Measurements from ENCODE around the gene APOBEC3B.
"Not testable (repeated sequence)": the region's sequence is repeated elsewhere in the genome, so short reads cannot be mapped to it uniquely, and the experiment has no call there.

The APOBEC3B gene

GRCh38 chr22:39003165-39003638 lies 21.1 kb downstream of the APOBEC3B start:
- no peak for DNase-seq

- no peak for DNase-seq
Observed at GRCh38 chr22:39007177-39007576, 25.0 kb downstream of the APOBEC3B start.

GRCh38 chr22:39008271-39008850 lies 26.2 kb downstream of the APOBEC3B start:
- not testable (repeated sequence) for DNase-seq

GRCh38 chr22:39010946-39011345 lies 28.8 kb downstream of the APOBEC3B start:
- no peak for DNase-seq

GRCh38 chr22:39012533-39013511 lies 30.7 kb downstream of the APOBEC3B start:
- no peak for DNase-seq

GRCh38 chr22:39013561-39013941 lies 31.4 kb downstream of the APOBEC3B start:
- DNase-seq = not testable (repeated sequence)

- DNase-seq = no peak
Observed at GRCh38 chr22:39013942-39014722, 32.0 kb downstream of the APOBEC3B start, which contains the start of gene APOBEC3C. Gene APOBEC3C, plus strand, starts transcription at chr22:39014257. Its CDS starts 106 bp downstream, at chr22:39014363.

GRCh38 chr22:39014723-39015121 lies 32.6 kb downstream of the APOBEC3B start:
- DNase-seq = not testable (repeated sequence)

GRCh38 chr22:39016592-39016991 lies 34.4 kb downstream of the APOBEC3B start:
- DNase-seq = no peak

- DNase-seq = no peak
Observed at GRCh38 chr22:39017596-39018365, 35.6 kb downstream of the APOBEC3B start.

GRCh38 chr22:39020021-39020651 lies 38.0 kb downstream of the APOBEC3B start:
- DNase-seq = not testable (repeated sequence)

- DNase-seq = no peak
Observed at GRCh38 chr22:39021552-39022250, 39.6 kb downstream of the APOBEC3B start.

- DNase-seq = no peak
Observed at GRCh38 chr22:39024519-39025308, 42.6 kb downstream of the APOBEC3B start.

GRCh38 chr22:39026509-39027150 lies 44.5 kb downstream of the APOBEC3B start:
- DNase-seq = no peak

GRCh38 chr22:39027717-39028116 lies 45.6 kb downstream of the APOBEC3B start:
- DNase-seq = no peak

- DNase-seq = no peak
Observed at GRCh38 chr22:39028281-39028680, 46.1 kb downstream of the APOBEC3B start.

- no peak for DNase-seq
Observed at GRCh38 chr22:39029227-39029626, 47.1 kb downstream of the APOBEC3B start.

- no peak for DNase-seq
Observed at GRCh38 chr22:39030705-39031104, 48.6 kb downstream of the APOBEC3B start.

- not testable (repeated sequence) for DNase-seq
Observed at GRCh38 chr22:39031434-39032295, 49.5 kb downstream of the APOBEC3B start.
